ENCODE results near the gene BRIP1.

BRIP1 gene

GRCh38 chr17:61755078-61755477 lies 108.2 kb downstream of the BRIP1 start:
- peaks cover 0 to 2% of the 10 kb centered on the region in 2 donors for H3K9me3 ChIP-seq (ENCODE audit: control insufficient read depth in 1 of 2, low read length in 2 of 2)
- no peaks in the 10 kb centered on the region for H3K36me3 ChIP-seq (ENCODE audit: control insufficient read depth in 1 of 2, insufficient read depth in 2 of 2, low read length in 2 of 2)
- H3K4me3 ChIP-seq (ENCODE audit: low read depth in 1 of 2, low read length in 2 of 2): no peak overlapping the region
- H3K4me1 ChIP-seq (ENCODE audit: control insufficient read depth in 1 of 2, insufficient read depth in 2 of 2, low read length in 2 of 2): no peaks in the 10 kb centered on the region
- no peak overlapping the region for H3K27ac ChIP-seq (ENCODE audit: low read length)
- H3K27me3 ChIP-seq (ENCODE audit: low read depth, low read length): no peaks in the 10 kb centered on the region

GRCh38 chr17:61754124-61754523 lies 109.2 kb downstream of the BRIP1 start:
- Histone ChIP-seq H3K27ac (ENCODE audit: low read length) (no peak overlapping the region), H3K4me1 (ENCODE audit: control insufficient read depth in 1 of 2, insufficient read depth in 2 of 2, low read length in 2 of 2) (no peaks in the 10 kb centered on the region), H3K4me3 (ENCODE audit: low read depth in 1 of 2, low read length in 2 of 2) (no peak overlapping the region), H3K27me3 (ENCODE audit: low read depth, low read length) (no peaks in the 10 kb centered on the region), H3K9me3 (ENCODE audit: control insufficient read depth in 1 of 2, low read length in 2 of 2) (peaks cover 0 to 2% of the 10 kb centered on the region in 2 donors), H3K36me3 (ENCODE audit: control insufficient read depth in 1 of 2, insufficient read depth in 2 of 2, low read length in 2 of 2) (no peaks in the 10 kb centered on the region)

GRCh38 chr17:61753696-61754095 lies 109.6 kb downstream of the BRIP1 start:
- Histone ChIP-seq H3K4me1 (ENCODE audit: control insufficient read depth in 1 of 2, insufficient read depth in 2 of 2, low read length in 2 of 2) (no peaks in the 10 kb centered on the region), H3K4me3 (ENCODE audit: low read depth in 1 of 2, low read length in 2 of 2) (no peak overlapping the region), H3K27me3 (ENCODE audit: low read depth, low read length) (no peaks in the 10 kb centered on the region), H3K36me3 (ENCODE audit: control insufficient read depth in 1 of 2, insufficient read depth in 2 of 2, low read length in 2 of 2) (no peaks in the 10 kb centered on the region), H3K9me3 (ENCODE audit: control insufficient read depth in 1 of 2, low read length in 2 of 2) (no peaks in the 10 kb centered on the region), H3K27ac (ENCODE audit: low read length) (no peak overlapping the region)

DNA sequence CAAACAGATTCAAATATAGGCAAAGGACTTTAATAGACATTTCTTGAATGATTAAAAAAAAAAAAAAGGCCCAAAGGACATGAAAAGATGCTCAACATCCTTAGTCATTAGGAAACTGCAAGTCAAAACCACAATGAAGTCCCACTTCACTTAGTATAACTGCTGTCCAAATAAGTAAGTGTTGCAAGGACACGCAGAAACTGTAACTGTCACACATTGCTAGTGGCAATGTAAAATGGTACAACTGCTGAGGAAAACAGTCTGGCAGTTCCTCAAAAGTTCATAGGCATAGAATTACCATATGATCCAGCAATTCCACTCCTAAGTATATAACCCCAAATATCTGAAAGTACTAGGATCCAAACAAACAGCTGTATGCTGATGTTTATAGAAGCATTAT lies 112.7 kb downstream of the BRIP1 start:
- Histone ChIP-seq H3K27me3 (ENCODE audit: low read depth, low read length) (no peaks in the 10 kb centered on the region), H3K9me3 (ENCODE audit: control insufficient read depth in 1 of 2, low read length in 2 of 2) (peaks cover 0 to 10% of the 10 kb centered on the region in 2 donors), H3K4me3 (ENCODE audit: low read depth in 1 of 2, low read length in 2 of 2) (no peak overlapping the region), H3K36me3 (ENCODE audit: control insufficient read depth in 1 of 2, insufficient read depth in 2 of 2, low read length in 2 of 2) (no peaks in the 10 kb centered on the region), H3K4me1 (ENCODE audit: control insufficient read depth in 1 of 2, insufficient read depth in 2 of 2, low read length in 2 of 2) (no peaks in the 10 kb centered on the region), H3K27ac (ENCODE audit: low read length) (no peak overlapping the region)

DNA sequence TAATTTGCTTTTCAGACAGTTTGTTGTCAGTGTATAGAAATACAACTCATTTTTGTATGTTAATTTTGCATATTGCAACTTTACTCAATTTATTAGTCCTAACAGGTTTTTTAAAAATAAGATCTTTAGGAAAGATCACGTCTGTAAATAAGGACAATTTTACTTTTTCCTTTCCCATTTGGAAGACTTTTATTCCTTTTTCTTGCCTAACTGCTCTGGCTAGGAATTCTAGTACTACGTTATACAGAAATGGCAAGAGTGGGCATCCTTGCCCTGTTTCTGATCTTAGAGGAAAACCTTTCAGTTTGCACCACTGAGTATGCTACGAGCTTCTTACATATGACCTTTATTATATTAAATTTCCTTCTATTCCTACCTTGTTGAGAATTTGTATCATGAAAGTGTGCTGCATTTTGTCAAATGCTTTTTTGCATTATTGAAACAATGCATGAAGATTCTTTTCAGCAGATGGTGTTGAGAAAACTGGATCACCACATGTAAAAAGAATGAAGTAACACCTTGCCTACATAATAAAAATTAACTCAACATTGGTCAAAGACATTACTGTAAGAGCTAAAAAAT lies 113.4 kb downstream of the BRIP1 start:
- Histone ChIP-seq H3K4me3 (ENCODE audit: low read depth in 1 of 2, low read length in 2 of 2) (no peak overlapping the region), H3K36me3 (ENCODE audit: control insufficient read depth in 1 of 2, insufficient read depth in 2 of 2, low read length in 2 of 2) (no peaks in the 10 kb centered on the region), H3K27me3 (ENCODE audit: low read depth, low read length) (no peaks in the 10 kb centered on the region), H3K4me1 (ENCODE audit: control insufficient read depth in 1 of 2, insufficient read depth in 2 of 2, low read length in 2 of 2) (no peaks in the 10 kb centered on the region), H3K9me3 (ENCODE audit: control insufficient read depth in 1 of 2, low read length in 2 of 2) (peaks cover 0 to 10% of the 10 kb centered on the region in 2 donors), H3K27ac (ENCODE audit: low read length) (no peak overlapping the region)

- Histone ChIP-seq H3K27ac (ENCODE audit: low read length) (no peak overlapping the region), H3K4me1 (ENCODE audit: control insufficient read depth in 1 of 2, insufficient read depth in 2 of 2, low read length in 2 of 2) (no peaks in the 10 kb centered on the region), H3K9me3 (ENCODE audit: control insufficient read depth in 1 of 2, low read length in 2 of 2) (peaks cover 0 to 14% of the 10 kb centered on the region in 2 donors), H3K4me3 (ENCODE audit: low read depth in 1 of 2, low read length in 2 of 2) (no peak overlapping the region), H3K36me3 (ENCODE audit: control insufficient read depth in 1 of 2, insufficient read depth in 2 of 2, low read length in 2 of 2) (no peaks in the 10 kb centered on the region), H3K27me3 (ENCODE audit: low read depth, low read length) (no peaks in the 10 kb centered on the region)
These were observed 116.9 kb downstream of the BRIP1 start for GRCh38 chr17:61746248-61746985.

DNA sequence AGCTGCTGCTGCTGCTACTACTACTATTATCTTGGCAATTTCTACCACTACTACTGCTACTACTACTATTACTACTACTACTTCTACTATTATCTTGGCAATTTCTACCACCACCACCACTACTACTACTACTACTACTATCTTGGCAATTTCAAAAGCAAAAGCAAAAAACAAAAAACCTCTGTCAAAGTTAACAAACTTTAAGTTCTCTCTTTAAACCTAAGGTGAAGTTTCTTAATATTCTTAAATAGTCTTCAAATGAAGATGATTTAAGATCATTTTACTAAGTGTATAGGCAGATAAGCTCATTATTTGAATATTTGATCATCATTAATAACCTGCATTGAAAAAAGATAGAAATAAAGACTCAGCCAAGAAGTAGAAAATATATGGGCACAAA lies 118.5 kb downstream of the BRIP1 start:
- H3K36me3 ChIP-seq (ENCODE audit: control insufficient read depth in 1 of 2, insufficient read depth in 2 of 2, low read length in 2 of 2): no peaks in the 10 kb centered on the region
- H3K27ac ChIP-seq (ENCODE audit: low read length): no peak overlapping the region
- no peaks in the 10 kb centered on the region for H3K27me3 ChIP-seq (ENCODE audit: low read depth, low read length)
- no peak overlapping the region for H3K4me3 ChIP-seq (ENCODE audit: low read depth in 1 of 2, low read length in 2 of 2)
- H3K4me1 ChIP-seq (ENCODE audit: control insufficient read depth in 1 of 2, insufficient read depth in 2 of 2, low read length in 2 of 2): no peaks in the 10 kb centered on the region
- peaks cover 0 to 19% of the 10 kb centered on the region in 2 donors for H3K9me3 ChIP-seq (ENCODE audit: control insufficient read depth in 1 of 2, low read length in 2 of 2)

DNA sequence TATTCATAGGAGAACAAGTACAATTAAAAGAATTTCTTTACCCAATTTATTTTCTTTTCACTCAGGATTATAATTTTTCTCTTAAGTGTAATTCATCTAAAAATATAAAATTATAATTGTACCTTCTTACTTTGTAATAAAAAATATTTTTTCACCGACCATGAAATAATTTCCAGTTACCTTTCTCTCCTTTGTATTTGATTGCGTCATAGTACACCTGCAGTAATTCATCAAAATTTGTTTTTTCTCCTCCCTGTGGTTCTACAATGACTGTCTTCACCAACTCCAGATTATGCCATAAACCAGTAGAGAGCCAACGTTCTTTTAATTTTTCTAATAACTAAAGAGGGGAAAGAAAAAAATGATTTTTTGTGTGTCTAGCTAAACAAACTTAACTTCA lies 119.1 kb downstream of the BRIP1 start:
- Histone ChIP-seq H3K4me1 (ENCODE audit: control insufficient read depth in 1 of 2, insufficient read depth in 2 of 2, low read length in 2 of 2) (no peaks in the 10 kb centered on the region), H3K27me3 (ENCODE audit: low read depth, low read length) (no peaks in the 10 kb centered on the region), H3K9me3 (ENCODE audit: control insufficient read depth in 1 of 2, low read length in 2 of 2) (peaks cover 0 to 19% of the 10 kb centered on the region in 2 donors)

DNA sequence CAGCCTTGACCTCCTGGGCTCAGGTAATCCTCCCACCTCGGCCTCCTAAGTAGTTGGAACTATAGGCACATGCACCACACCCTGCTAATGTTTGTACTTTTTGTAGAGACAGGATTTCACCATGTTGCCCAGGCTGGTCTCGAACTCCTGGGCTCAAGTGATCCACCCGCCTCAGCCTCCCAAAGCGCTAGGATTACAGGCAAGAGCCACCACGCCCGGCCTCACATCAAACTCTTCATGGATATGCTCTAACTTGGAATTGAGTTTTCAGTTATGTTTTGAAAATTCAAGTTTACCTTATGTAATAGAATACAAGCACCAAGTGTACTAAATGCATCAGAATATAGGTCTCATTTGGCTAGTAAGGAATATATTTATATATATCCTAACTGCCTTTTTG lies 119.6 kb downstream of the BRIP1 start:
- H3K9me3 ChIP-seq (ENCODE audit: control insufficient read depth in 1 of 2, low read length in 2 of 2): peaks cover 0 to 19% of the 10 kb centered on the region in 2 donors
- H3K4me1 ChIP-seq (ENCODE audit: control insufficient read depth in 1 of 2, insufficient read depth in 2 of 2, low read length in 2 of 2): no peaks in the 10 kb centered on the region
- H3K4me3 ChIP-seq (ENCODE audit: low read depth in 1 of 2, low read length in 2 of 2): no peak overlapping the region
- no peak overlapping the region for H3K27ac ChIP-seq (ENCODE audit: low read length)
- no peaks in the 10 kb centered on the region for H3K36me3 ChIP-seq (ENCODE audit: control insufficient read depth in 1 of 2, insufficient read depth in 2 of 2, low read length in 2 of 2)
- no peaks in the 10 kb centered on the region for H3K27me3 ChIP-seq (ENCODE audit: low read depth, low read length)

More for the DNA sequence above, 119.1 kb downstream of the BRIP1 start:
- H3K4me3 ChIP-seq (ENCODE audit: low read depth in 1 of 2, low read length in 2 of 2): no peak overlapping the region
- H3K27ac ChIP-seq (ENCODE audit: low read length): no peak overlapping the region
- H3K36me3 ChIP-seq (ENCODE audit: control insufficient read depth in 1 of 2, insufficient read depth in 2 of 2, low read length in 2 of 2): no peaks in the 10 kb centered on the region

DNA sequence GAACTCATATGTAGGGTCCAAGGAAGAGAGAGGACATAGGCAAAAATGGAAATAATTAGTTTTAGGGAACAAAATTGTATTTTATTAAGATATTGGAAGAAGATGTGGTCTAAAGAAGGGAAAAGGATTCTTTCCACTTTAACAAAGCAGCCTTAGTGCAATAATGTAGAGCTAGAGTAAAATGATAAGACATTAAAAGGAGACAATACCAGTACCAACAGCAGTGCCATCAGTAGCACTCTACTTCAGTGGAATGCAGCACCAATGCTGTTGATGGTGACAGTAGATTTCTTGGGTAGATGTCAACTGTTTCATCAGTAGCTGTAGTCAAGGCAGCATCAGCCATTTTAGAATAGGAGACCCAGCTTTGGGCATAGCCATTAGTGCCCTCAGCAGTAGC lies 124.3 kb downstream of the BRIP1 start:
- Histone ChIP-seq H3K4me1 (ENCODE audit: control insufficient read depth in 1 of 2, insufficient read depth in 2 of 2, low read length in 2 of 2) (no peaks in the 10 kb centered on the region), H3K36me3 (ENCODE audit: control insufficient read depth in 1 of 2, insufficient read depth in 2 of 2, low read length in 2 of 2) (no peaks in the 10 kb centered on the region), H3K9me3 (ENCODE audit: control insufficient read depth in 1 of 2, low read length in 2 of 2) (peaks cover 3 to 9% of the 10 kb centered on the region in 2 donors), H3K27ac (ENCODE audit: low read length) (no peak overlapping the region), H3K27me3 (ENCODE audit: low read depth, low read length) (no peaks in the 10 kb centered on the region), H3K4me3 (ENCODE audit: low read depth in 1 of 2, low read length in 2 of 2) (no peak overlapping the region)

DNA sequence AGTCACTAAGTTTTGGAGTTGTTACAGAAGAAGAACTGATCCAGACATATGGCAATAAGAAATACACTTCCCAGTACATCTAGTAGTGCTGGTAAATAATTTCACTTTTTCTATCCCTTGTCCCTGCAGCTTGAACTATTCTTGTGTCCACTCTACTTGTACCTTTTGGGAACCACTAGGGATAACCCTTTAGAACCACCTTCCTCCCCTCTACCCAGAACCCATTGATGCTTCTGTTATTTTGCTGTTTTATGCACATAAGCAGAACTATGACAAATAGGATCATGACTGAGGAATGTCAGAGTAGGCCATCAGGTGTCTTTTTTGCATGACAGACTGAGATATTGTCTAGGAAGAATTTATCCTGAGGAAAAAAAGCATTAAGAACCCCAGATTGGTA lies 125.1 kb downstream of the BRIP1 start:
- no peaks in the 10 kb centered on the region for H3K36me3 ChIP-seq (ENCODE audit: control insufficient read depth in 1 of 2, insufficient read depth in 2 of 2, low read length in 2 of 2)
- no peak overlapping the region for H3K4me3 ChIP-seq (ENCODE audit: low read depth in 1 of 2, low read length in 2 of 2)
- no peaks in the 10 kb centered on the region for H3K4me1 ChIP-seq (ENCODE audit: control insufficient read depth in 1 of 2, insufficient read depth in 2 of 2, low read length in 2 of 2)
- H3K27me3 ChIP-seq (ENCODE audit: low read depth, low read length): no peaks in the 10 kb centered on the region
- H3K9me3 ChIP-seq (ENCODE audit: control insufficient read depth in 1 of 2, low read length in 2 of 2): peaks cover 3 to 9% of the 10 kb centered on the region in 2 donors
- no peak overlapping the region for H3K27ac ChIP-seq (ENCODE audit: low read length)

DNA sequence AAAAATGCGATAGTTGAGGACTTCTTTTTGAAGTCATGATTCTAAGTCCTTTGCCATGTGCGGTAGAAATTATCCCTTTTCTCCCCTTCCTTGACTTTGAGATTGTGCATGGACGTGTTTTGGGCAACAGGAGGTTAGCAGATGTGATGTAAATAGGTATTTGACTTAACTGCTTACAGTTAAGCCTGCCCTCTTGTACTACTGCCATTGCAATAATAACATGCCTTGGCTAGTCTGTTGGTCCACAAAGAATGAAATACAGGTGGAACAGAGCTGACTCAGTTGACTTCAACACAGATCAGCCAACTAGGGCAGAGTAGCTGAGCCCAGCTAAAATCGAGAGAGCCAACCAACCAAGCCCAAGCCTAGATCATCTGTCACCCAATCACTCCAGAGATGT lies 125.5 kb downstream of the BRIP1 start:
- Histone ChIP-seq H3K4me3 (ENCODE audit: low read depth in 1 of 2, low read length in 2 of 2) (no peak overlapping the region), H3K36me3 (ENCODE audit: control insufficient read depth in 1 of 2, insufficient read depth in 2 of 2, low read length in 2 of 2) (no peaks in the 10 kb centered on the region), H3K27ac (ENCODE audit: low read length) (no peak overlapping the region), H3K4me1 (ENCODE audit: control insufficient read depth in 1 of 2, insufficient read depth in 2 of 2, low read length in 2 of 2) (no peaks in the 10 kb centered on the region), H3K27me3 (ENCODE audit: low read depth, low read length) (no peaks in the 10 kb centered on the region), H3K9me3 (ENCODE audit: control insufficient read depth in 1 of 2, low read length in 2 of 2) (peaks cover 3 to 9% of the 10 kb centered on the region in 2 donors)

Data from muscle layer of duodenum (tissue), 2 donors.